Uterus (tissue), 2 donors: ENCODE measurements around the gene MTIF2.
"Not testable (repeated sequence)": the region's sequence is repeated elsewhere in the genome, so short reads cannot be mapped to it uniquely, and the experiment has no call there.

Source experiments
- CTCF ChIP-seq, 4 experiments: fragments of 200-600 bp in 2 of 4; fragments of 450-650 bp in 2 of 4; sonication (generic) in 2 of 4; IDR thresholded peaks; one replicate each; pipeline ENCODE4 v1.5.1; 2016 to 2019; ENCODE audit warnings: antibody characterized with exemption in 4 of 4, mild to moderate bottlenecking in 2 of 4, moderate library complexity in 1 of 4
- POLR2A ChIP-seq, 2 donors: fragments of 450-650 bp; IDR thresholded peaks; one replicate each; pipeline ENCODE4 v1.6.1; 2016; ENCODE audit warnings: antibody characterized with exemption in 2 of 2, mild to moderate bottlenecking in 1 of 2, moderate library complexity in 1 of 2

DNA sequence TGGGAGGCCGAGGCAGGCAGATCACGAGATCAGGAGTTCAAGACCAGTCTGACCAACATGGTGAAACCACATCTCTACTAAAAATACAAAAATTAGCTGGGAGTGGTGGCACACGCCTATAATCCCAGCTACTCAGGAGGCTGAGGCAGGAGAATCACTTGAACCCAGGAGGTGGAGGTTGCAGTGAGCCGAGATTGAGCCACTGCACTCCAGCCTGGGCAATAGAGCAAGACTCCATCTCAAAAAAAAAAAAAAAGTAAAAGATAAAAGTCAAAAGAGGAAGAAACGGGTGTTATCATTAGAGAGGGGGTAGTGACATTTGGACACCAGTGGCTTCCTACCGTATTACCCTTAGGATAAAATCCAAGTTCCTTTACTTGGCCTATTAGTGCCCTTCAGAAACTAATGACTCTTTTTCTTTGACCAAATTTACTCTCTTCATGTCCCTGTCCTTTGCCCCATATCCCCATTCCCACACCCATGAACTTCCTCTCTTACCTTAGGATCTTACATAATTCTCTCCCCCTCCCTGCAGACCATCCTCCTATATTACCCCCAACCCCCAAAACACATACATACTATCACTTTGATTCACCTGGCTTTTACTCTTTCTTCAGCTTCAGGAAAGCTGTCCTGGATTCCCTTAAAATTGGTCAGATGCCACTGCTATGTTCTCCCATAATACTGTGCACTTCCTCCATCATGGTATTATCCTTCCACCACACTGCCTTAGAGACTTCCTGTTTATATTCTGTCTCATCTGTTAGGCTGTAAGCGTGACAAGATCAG is 41.4 kb downstream of the MTIF2 start:
- not testable (repeated sequence) for TF ChIP-seq POLR2A, CTCF (IDR thresholded peaks at IDR 0.05)
